HEK293T (cell line): ENCODE results near the gene RTEL1.

Source experiments
- CTCF ChIA-PET: fragments of 350-600 bp; formaldehyde crosslinking; extraction: SDS; loops from one replicate; lab custom pipeline; 2021; ENCODE audit warnings: antibody characterized with exemption, inconsistent platforms; lab: Yijun Ruan, JAX
- POLR2A ChIA-PET: fragments of 350-600 bp; formaldehyde crosslinking; extraction: SDS; loops from one replicate; lab custom pipeline; 2020; ENCODE audit warnings: antibody characterized with exemption, inconsistent platforms; lab: Yijun Ruan, JAX
- DNase-seq: peaks from one replicate; pipeline ENCODE4 v3.0.0; 2012; ENCODE audit warnings: mixed read lengths; ENCODE audit errors: extremely low spot score
- ARNT ChIP-seq: fragments of 450-650 bp; IDR thresholded peaks from 2 replicates; pipeline ENCODE4 v1.6.1; 2017; ENCODE audit warnings: mild to moderate bottlenecking
- BHLHE40 ChIP-seq: fragments of 450-650 bp; IDR thresholded peaks from 2 replicates; pipeline ENCODE4 v1.6.1; 2016; ENCODE audit warnings: mild to moderate bottlenecking, moderate library complexity, borderline replicate concordance
- CTBP1 ChIP-seq: fragments of 450-650 bp; IDR thresholded peaks from 2 replicates; pipeline ENCODE4 v1.6.1; 2016; ENCODE audit warnings: borderline replicate concordance
- ELF4 ChIP-seq: fragments of 450-650 bp; IDR thresholded peaks from 2 replicates; pipeline ENCODE4 v1.6.1; 2017; ENCODE audit warnings: antibody characterized with exemption
- FOXA1 ChIP-seq: fragments of 450-650 bp; IDR thresholded peaks from 2 replicates; pipeline ENCODE4 v1.6.1; 2016; ENCODE audit warnings: mild to moderate bottlenecking
- FOXK2 ChIP-seq: fragments of 450-650 bp; IDR thresholded peaks from 2 replicates; pipeline ENCODE4 v1.6.1; 2016; ENCODE audit warnings: mild to moderate bottlenecking
- FOXM1 ChIP-seq: fragments of 450-650 bp; IDR thresholded peaks from 2 replicates; pipeline ENCODE4 v1.6.1; 2017; ENCODE audit warnings: mild to moderate bottlenecking, borderline replicate concordance
- HDGF ChIP-seq: fragments of 450-650 bp; IDR thresholded peaks from 2 replicates; pipeline ENCODE4 v1.6.1; 2017; ENCODE audit warnings: antibody characterized with exemption, borderline replicate concordance
- L3MBTL2 ChIP-seq: fragments of 450-650 bp; conservative IDR thresholded peaks from 2 replicates; pipeline ENCODE4 v1.6.1; 2016; ENCODE audit warnings: mild to moderate bottlenecking
- LEF1 ChIP-seq: fragments of 450-650 bp; IDR thresholded peaks from 2 replicates; pipeline ENCODE4 v1.6.1; 2017; ENCODE audit warnings: mild to moderate bottlenecking, borderline replicate concordance
- NFRKB ChIP-seq: fragments of 450-650 bp; IDR thresholded peaks from 2 replicates; pipeline ENCODE4 v1.6.1; 2016; ENCODE audit warnings: mild to moderate bottlenecking, moderate library complexity
- PKNOX1 ChIP-seq: fragments of 450-650 bp; IDR thresholded peaks from 2 replicates; pipeline ENCODE4 v1.6.1; 2016
- SP1 ChIP-seq: fragments of 450-650 bp; IDR thresholded peaks from 2 replicates; pipeline ENCODE4 v1.6.1; 2017
- SUZ12 ChIP-seq: fragments of 450-650 bp; IDR thresholded peaks from 2 replicates; pipeline ENCODE4 v1.6.1; 2016; ENCODE audit warnings: mild to moderate bottlenecking
- TARDBP ChIP-seq: fragments of 450-650 bp; IDR thresholded peaks from 2 replicates; pipeline ENCODE4 v1.6.1; 2016
- ZNF384 ChIP-seq: fragments of 450-650 bp; IDR thresholded peaks from 2 replicates; pipeline ENCODE4 v1.6.1; 2016

RTEL1 gene

GRCh38 chr20:63742381-63743024, 84.4 kb downstream of the RTEL1 start:
- no peak for DNase-seq
- ChIA-PET POLR2A (interaction anchor here (0.7 to 0.9 kb wide), 2 partner anchors 8 to 35 kb away, joined by 3 read pairs; partner anchors contain the start of genes ARFRP1 and ZGPAT), CTCF (no interaction called here)
- no peak for TF ChIP-seq FOXK2
- no peak for TF ChIP-seq FOXA1
- no peak for TF ChIP-seq LEF1
- no peak for TF ChIP-seq CTBP1
- no peak for TF ChIP-seq NFRKB
- TF ChIP-seq ELF4 = no peak
- no peak for TF ChIP-seq FOXM1
- TF ChIP-seq ZNF384 = no peak
- TF ChIP-seq SP1 = no peak
- TF ChIP-seq ARNT = no peak
- TF ChIP-seq BHLHE40 = no peak
- no peak for TF ChIP-seq SUZ12
- TF ChIP-seq L3MBTL2 = no peak
- no peak for TF ChIP-seq TARDBP
- no peak for TF ChIP-seq HDGF
- no peak for TF ChIP-seq PKNOX1

GRCh38 chr20:63743210-63743970, 85.3 kb downstream of the RTEL1 start:
- CTCF ChIA-PET = no interaction called here
- POLR2A ChIA-PET = interaction anchor here (0.7 kb wide), 1 partner anchor 9 kb away, joined by 3 read pairs; no protein-coding TSS in a partner anchor
- no peak for DNase-seq
- TF ChIP-seq CTBP1 (no peak), FOXA1 (no peak), TARDBP (no peak), NFRKB (no peak), ZNF384 (no peak)

- DNase-seq = no peak
- POLR2A ChIA-PET = interaction anchor here (0.7 kb wide), 1 partner anchor 89 kb away, joined by 3 read pairs; no protein-coding TSS in a partner anchor
- CTCF ChIA-PET = no interaction called here
- TF ChIP-seq ARNT (no peak), CTBP1 (no peak), FOXM1 (no peak), BHLHE40 (no peak), ZNF384 (no peak), SP1 (no peak), L3MBTL2 (no peak), ELF4 (no peak), SUZ12 (no peak)
Observed at GRCh38 chr20:63744158-63744557, 86.0 kb downstream of the RTEL1 start.

- CTCF ChIA-PET = no interaction called here
- POLR2A ChIA-PET = interaction anchor here (0.7 to 1.2 kb wide), 2 partner anchors 90 to 120 kb away, joined by 3 read pairs; partner anchors contain the start of gene TPD52L2
- no peak for DNase-seq
- no peak for TF ChIP-seq HDGF
- TF ChIP-seq ELF4 = no peak
- TF ChIP-seq NFRKB = no peak
- no peak for TF ChIP-seq ZNF384
- TF ChIP-seq PKNOX1 = no peak
- no peak for TF ChIP-seq FOXA1
- TF ChIP-seq FOXK2 = no peak
- no peak for TF ChIP-seq SP1
- no peak for TF ChIP-seq ARNT
- TF ChIP-seq L3MBTL2 = no peak
- no peak for TF ChIP-seq LEF1
- TF ChIP-seq BHLHE40 = no peak
- no peak for TF ChIP-seq CTBP1
- no peak for TF ChIP-seq SUZ12
- TF ChIP-seq FOXM1 = no peak
- TF ChIP-seq TARDBP = no peak
Observed at GRCh38 chr20:63744574-63745423, 86.7 kb downstream of the RTEL1 start.

GRCh38 chr20:63745424-63745805, 87.3 kb downstream of the RTEL1 start:
- ChIA-PET POLR2A (interaction anchor here (1.2 kb wide), 1 partner anchor 120 kb away, joined by 3 read pairs; the partner anchor contains the start of gene TPD52L2), CTCF (no interaction called here)
- TF ChIP-seq FOXK2 = no peak
- TF ChIP-seq ZNF384 = no peak
- TF ChIP-seq BHLHE40 = no peak
- no peak for TF ChIP-seq PKNOX1
- no peak for TF ChIP-seq SP1
- TF ChIP-seq FOXA1 = no peak
- no peak for TF ChIP-seq ARNT
- TF ChIP-seq ELF4 = no peak
- TF ChIP-seq TARDBP = no peak
- TF ChIP-seq LEF1 = no peak
- no peak for TF ChIP-seq SUZ12
- DNase-seq = no peak
